C4-2B (cell line): ENCODE data around the gene SLC22A2.

Experiments used
- CTCF ChIP-seq: fragments of 450-650 bp; conservative IDR thresholded peaks from 2 replicates; pipeline ENCODE4 v1.5.1; 2017; ENCODE audit warnings: mild to moderate bottlenecking
- ZFX ChIP-seq: fragments of 450-650 bp; IDR thresholded peaks from 2 replicates; pipeline ENCODE4 v1.6.1; 2017

- no peak for TF ChIP-seq CTCF
- TF ChIP-seq ZFX, result no peak
These were observed 41.6 kb upstream of the SLC22A2 start for GRCh38 chr6:160300076-160300695.
